Uterus (tissue), 2 donors: ENCODE measurements around the gene IGFBP6.

ENCODE experiments used
- POLR2A ChIP-seq, 2 donors: fragments of 450-650 bp; IDR thresholded peaks; one replicate each; pipeline ENCODE4 v1.6.1; 2016; ENCODE audit warnings: antibody characterized with exemption in 2 of 2, mild to moderate bottlenecking in 1 of 2, moderate library complexity in 1 of 2
- TF ChIP-seq, protein P1 (sequence below), 4 experiments: fragments of 200-600 bp in 2 of 4; fragments of 450-650 bp in 2 of 4; sonication (generic) in 2 of 4; IDR thresholded peaks; one replicate each; pipeline ENCODE4 v1.5.1; 2016 to 2019; ENCODE audit warnings: antibody characterized with exemption in 4 of 4, mild to moderate bottlenecking in 2 of 4, moderate library complexity in 1 of 4

DNA sequence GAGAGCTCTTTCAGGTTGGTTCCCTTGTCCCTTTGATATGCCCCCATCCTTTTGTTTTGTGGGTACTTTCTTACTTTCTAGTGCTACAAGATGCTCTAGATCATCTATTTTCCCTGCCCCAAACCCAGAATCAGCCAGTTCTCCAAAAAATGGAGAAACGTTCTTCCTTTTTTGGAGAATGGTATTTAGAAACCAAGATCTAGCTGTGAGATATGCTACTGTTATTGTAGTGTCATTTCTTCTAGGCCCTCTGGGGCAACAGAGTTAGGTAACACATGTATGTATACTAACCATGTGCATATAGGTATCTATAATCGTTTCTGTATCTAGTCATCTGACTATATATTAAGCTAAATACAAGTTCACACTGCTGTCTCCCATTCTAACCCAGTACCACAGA lies 6.9 kb upstream of the IGFBP6 start:
- no peak for TF ChIP-seq POLR2A (IDR thresholded peaks at IDR 0.05)
- TF ChIP-seq, protein P1, sequence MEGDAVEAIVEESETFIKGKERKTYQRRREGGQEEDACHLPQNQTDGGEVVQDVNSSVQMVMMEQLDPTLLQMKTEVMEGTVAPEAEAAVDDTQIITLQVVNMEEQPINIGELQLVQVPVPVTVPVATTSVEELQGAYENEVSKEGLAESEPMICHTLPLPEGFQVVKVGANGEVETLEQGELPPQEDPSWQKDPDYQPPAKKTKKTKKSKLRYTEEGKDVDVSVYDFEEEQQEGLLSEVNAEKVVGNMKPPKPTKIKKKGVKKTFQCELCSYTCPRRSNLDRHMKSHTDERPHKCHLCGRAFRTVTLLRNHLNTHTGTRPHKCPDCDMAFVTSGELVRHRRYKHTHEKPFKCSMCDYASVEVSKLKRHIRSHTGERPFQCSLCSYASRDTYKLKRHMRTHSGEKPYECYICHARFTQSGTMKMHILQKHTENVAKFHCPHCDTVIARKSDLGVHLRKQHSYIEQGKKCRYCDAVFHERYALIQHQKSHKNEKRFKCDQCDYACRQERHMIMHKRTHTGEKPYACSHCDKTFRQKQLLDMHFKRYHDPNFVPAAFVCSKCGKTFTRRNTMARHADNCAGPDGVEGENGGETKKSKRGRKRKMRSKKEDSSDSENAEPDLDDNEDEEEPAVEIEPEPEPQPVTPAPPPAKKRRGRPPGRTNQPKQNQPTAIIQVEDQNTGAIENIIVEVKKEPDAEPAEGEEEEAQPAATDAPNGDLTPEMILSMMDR (IDR thresholded peaks at IDR 0.05): no peak
